Stimulated activated CD8-positive, alpha-beta memory T cell treated with anti-CD3 and anti-CD28 coated beads, Interleukin-12 subunit alpha, Interleukin-12 subunit beta, amount 100 ng/mL, for 24 hours (primary cell): ENCODE measurements around the gene RAB8A.
"Not testable (repeated sequence)": the region's sequence is repeated elsewhere in the genome, so short reads cannot be mapped to it uniquely, and the experiment has no call there.

ENCODE experiments used
- DNase-seq: peaks from one replicate; pipeline ENCODE4 v3.0.0-alpha.2; 2020; ENCODE audit errors: extremely low read depth

Gene RAB8A

GRCh38 chr19:16112778-16113177 lies 1.1 kb downstream of the RAB8A start:
- no peak for DNase-seq

GRCh38 chr19:16113727-16114126 lies 2.0 kb downstream of the RAB8A start:
- no peak for DNase-seq

GRCh38 chr19:16115301-16116039 lies 3.8 kb downstream of the RAB8A start:
- no peak for DNase-seq

GRCh38 chr19:16116067-16116466 lies 4.4 kb downstream of the RAB8A start:
- no peak for DNase-seq

GRCh38 chr19:16117594-16118033 lies 5.9 kb downstream of the RAB8A start:
- no peak for DNase-seq

- no peak for DNase-seq
These were observed 6.9 kb downstream of the RAB8A start for GRCh38 chr19:16118489-16119033.

- not testable (repeated sequence) for DNase-seq
These were observed 7.6 kb downstream of the RAB8A start for GRCh38 chr19:16119075-16119857.

GRCh38 chr19:16121141-16121540 lies 9.5 kb downstream of the RAB8A start:
- DNase-seq = no peak

- no peak for DNase-seq
These were observed 10.3 kb downstream of the RAB8A start for GRCh38 chr19:16121967-16122366.

GRCh38 chr19:16124953-16125352 lies 13.3 kb downstream of the RAB8A start:
- DNase-seq = no peak

GRCh38 chr19:16125737-16126495 lies 14.2 kb downstream of the RAB8A start:
- DNase-seq = no peak

GRCh38 chr19:16127080-16127479 lies 15.4 kb downstream of the RAB8A start:
- DNase-seq = no peak

- no peak for DNase-seq
These were observed 16.2 kb downstream of the RAB8A start for GRCh38 chr19:16127776-16128371.

GRCh38 chr19:16131648-16132047 lies 20.0 kb downstream of the RAB8A start:
- no peak for DNase-seq

GRCh38 chr19:16133818-16134217 lies 22.1 kb downstream of the RAB8A start:
- no peak for DNase-seq

- no peak for DNase-seq
These were observed 22.8 kb downstream of the RAB8A start for GRCh38 chr19:16134510-16134909.

GRCh38 chr19:16135430-16136127 lies 23.9 kb downstream of the RAB8A start:
- no peak for DNase-seq

GRCh38 chr19:16136185-16136999 lies 24.7 kb downstream of the RAB8A start:
- no peak for DNase-seq

- no peak for DNase-seq
These were observed 28.1 kb downstream of the RAB8A start for GRCh38 chr19:16139752-16140151.

GRCh38 chr19:16141043-16141442 lies 29.4 kb downstream of the RAB8A start:
- DNase-seq = no peak
